Measurements from ENCODE around the gene LZTS2.
"Not testable (repeated sequence)": the region's sequence is repeated elsewhere in the genome, so short reads cannot be mapped to it uniquely, and the experiment has no call there.

LZTS2 gene

DNA sequence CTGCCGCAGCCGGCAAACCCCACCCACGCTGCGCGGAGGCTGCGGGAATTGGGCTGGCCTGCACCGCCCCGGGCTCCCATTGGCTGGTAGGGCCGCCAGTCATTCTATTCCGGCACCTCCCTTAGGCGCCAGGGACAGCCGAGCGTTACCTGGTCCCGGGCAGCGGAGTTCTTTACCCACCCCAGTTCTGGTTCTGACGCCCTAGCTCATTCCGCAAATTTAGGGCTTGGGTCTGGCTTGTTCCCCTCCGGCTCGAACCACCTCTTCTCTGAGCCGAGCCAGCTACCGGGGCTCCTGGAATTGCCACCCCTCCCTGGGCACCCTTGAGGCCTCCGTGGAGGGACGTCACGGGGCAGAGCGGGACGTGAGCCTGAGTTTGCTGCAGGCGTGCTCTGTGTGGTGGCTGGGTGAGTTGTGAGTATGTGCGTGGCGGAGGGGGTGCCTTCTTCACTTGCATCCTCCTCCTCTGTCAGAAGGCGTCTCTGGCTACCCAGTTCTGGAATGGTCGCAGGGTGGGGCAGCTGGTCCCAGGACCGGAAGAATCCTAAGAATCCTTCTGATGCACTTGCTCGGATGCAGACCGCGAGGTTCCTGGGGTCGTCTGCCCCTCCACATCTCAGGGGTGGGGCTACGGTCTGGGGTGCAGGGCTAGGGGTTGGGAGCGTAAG lies 31.7 kb downstream of the LZTS2 start, which contains the start of the genes PDZD7 and SFXN3:
TSS of gene PDZD7 (minus strand) at position 2 of the 668 bp plus-strand sequence. CDS start 910 bp downstream, outside the sequence.
TSS of gene SFXN3 (plus strand) at position 107 of the 668 bp plus-strand sequence. CDS start 3,461 bp downstream, outside the sequence.
- peak within 1 kb of the TSS; percentile 71 for H3K4me3 ChIP-seq (ENCODE audit: low read length)
- peak; percentile 96 for DNase-seq (ENCODE audit: low read depth)

GRCh38 chr10:101031796-101032636 lies 32.4 kb downstream of the LZTS2 start:
- peak overlapping the region; percentile 71 for H3K4me3 ChIP-seq (ENCODE audit: low read length)
- peak; percentile 58 for DNase-seq (ENCODE audit: low read depth)
- TF ChIP-seq, protein P1, sequence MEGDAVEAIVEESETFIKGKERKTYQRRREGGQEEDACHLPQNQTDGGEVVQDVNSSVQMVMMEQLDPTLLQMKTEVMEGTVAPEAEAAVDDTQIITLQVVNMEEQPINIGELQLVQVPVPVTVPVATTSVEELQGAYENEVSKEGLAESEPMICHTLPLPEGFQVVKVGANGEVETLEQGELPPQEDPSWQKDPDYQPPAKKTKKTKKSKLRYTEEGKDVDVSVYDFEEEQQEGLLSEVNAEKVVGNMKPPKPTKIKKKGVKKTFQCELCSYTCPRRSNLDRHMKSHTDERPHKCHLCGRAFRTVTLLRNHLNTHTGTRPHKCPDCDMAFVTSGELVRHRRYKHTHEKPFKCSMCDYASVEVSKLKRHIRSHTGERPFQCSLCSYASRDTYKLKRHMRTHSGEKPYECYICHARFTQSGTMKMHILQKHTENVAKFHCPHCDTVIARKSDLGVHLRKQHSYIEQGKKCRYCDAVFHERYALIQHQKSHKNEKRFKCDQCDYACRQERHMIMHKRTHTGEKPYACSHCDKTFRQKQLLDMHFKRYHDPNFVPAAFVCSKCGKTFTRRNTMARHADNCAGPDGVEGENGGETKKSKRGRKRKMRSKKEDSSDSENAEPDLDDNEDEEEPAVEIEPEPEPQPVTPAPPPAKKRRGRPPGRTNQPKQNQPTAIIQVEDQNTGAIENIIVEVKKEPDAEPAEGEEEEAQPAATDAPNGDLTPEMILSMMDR (IDR thresholded peaks at IDR 0.05; ENCODE audit: insufficient read depth, low read depth, low read length, missing control alignments) = no peak

More for the DNA sequence above, 31.7 kb downstream of the LZTS2 start, which contains the start of the genes PDZD7 and SFXN3:
- TF ChIP-seq, protein P1 (IDR thresholded peaks at IDR 0.05; ENCODE audit: insufficient read depth, low read depth, low read length, missing control alignments) = no peak

DNA sequence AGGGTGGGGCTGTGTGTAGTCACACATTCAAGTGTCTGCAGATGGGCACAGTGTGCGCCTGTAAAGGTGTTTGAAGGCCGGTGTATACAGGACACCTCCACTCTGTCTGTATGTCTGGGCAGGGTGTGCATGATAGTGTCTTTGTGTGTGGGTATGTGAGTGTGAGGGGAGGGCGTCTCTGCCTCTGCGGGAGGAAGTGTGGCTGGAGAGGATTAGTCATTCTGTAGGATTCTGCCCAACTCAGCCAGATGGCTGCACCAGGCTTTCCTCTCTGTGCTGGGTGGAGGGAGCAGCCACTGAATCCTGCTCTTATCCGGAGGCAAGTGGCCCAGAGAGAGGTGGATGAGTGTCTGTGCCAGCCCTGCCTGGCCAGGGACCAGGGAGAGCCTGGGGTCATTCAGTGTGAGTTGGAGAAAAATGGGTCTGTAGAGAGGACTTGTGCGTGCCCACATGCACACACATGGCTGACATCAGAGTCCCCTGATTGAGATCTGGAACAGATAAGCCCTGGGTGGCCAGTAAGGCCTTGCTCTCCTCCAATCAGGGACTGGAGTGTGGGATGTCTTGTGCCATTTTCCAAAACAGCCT lies 33.1 kb downstream of the LZTS2 start:
- TF ChIP-seq, protein P1 (IDR thresholded peaks at IDR 0.05; ENCODE audit: insufficient read depth, low read depth, low read length, missing control alignments) = no peak
- peak; percentile 75 for DNase-seq (ENCODE audit: low read depth)
- peak overlapping the region; percentile 71 for H3K4me3 ChIP-seq (ENCODE audit: low read length)

- H3K4me3 ChIP-seq (ENCODE audit: low read length) = peak overlapping the region; percentile 71
- TF ChIP-seq, protein P1 (IDR thresholded peaks at IDR 0.05; ENCODE audit: insufficient read depth, low read depth, low read length, missing control alignments) = no peak
- no peak for DNase-seq (ENCODE audit: low read depth)
These were observed 33.7 kb downstream of the LZTS2 start for GRCh38 chr10:101033276-101033675.

DNA sequence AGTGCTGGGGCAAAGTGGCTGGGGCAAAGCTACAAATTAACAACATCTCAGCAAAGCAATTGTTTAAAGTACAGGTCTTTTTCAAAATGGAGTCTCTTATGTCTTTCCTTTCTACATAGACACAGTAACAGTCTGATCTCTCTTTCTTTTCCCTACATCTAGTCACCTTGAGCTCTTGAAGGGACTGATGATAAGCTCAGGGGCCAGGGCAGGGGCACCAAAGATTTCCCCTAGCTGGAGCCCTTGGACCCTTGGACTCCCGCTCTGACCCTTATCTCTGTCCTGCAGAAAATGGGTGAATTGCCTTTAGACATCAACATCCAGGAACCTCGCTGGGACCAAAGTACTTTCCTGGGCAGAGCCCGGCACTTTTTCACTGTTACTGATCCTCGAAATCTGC lies 34.8 kb downstream of the LZTS2 start:
- not testable (repeated sequence) for DNase-seq (ENCODE audit: low read depth); H3K4me3 ChIP-seq (ENCODE audit: low read length)

DNA sequence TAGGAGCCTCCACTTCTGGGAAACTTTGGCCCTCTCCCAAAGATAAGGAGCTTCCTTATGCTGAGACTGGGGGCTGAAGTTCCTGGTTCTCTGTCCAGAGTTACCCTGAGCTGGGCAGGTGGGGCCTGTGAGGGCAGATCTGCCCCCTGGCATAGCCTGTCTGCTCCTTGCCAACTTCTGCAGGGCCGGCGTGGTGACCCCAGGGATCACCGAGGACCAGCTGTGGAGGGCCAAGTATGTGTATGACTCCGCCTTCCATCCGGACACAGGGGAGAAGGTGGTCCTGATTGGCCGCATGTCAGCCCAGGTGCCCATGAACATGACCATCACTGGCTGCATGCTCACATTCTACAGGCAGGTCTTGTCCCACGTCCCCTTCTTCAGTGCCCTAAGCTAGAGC lies 35.7 kb downstream of the LZTS2 start:
- DNase-seq (ENCODE audit: low read depth) = no peak
- TF ChIP-seq, protein P1 (IDR thresholded peaks at IDR 0.05; ENCODE audit: insufficient read depth, low read depth, low read length, missing control alignments) = no peak
- no peak overlapping the region for H3K4me3 ChIP-seq (ENCODE audit: low read length)
